Activated effector memory CD4-positive, alpha-beta T cell treated with anti-CD3 and anti-CD28 coated beads, Interleukin-2, amount 50 U/mL, for 16 hours (primary cell): ENCODE results near the gene ART5.
"Not testable (repeated sequence)": the region's sequence is repeated elsewhere in the genome, so short reads cannot be mapped to it uniquely, and the experiment has no call there.

Experiments
- DNase-seq: peaks from one replicate; pipeline ENCODE4 v3.0.0-alpha.2; 2020

Gene ART5

GRCh38 chr11:3615998-3616397 is 25.8 kb downstream of the ART5 start:
- no peak for DNase-seq

DNA sequence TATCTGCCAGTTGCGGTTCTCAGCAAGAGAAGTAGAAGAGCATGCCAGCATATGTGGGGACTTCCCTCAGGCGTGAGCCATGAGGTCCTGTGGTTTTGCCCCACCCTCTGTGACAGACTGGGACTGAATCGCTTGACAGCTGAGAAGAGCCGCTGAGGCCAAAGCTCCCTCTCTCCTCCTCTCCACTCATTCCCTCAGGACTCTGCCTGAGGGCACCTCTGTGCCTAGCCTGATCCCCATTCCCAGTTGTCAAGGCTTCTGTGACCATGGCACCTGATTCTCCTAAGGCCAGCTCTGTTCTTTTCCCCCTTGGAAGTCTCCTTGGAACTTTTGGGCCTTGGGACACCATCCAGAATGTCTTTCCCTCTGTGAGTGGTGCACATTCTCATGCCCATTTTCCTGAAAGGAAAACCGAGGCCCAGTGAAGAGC is 27.0 kb downstream of the ART5 start:
- DNase-seq = peak; percentile 78

DNA sequence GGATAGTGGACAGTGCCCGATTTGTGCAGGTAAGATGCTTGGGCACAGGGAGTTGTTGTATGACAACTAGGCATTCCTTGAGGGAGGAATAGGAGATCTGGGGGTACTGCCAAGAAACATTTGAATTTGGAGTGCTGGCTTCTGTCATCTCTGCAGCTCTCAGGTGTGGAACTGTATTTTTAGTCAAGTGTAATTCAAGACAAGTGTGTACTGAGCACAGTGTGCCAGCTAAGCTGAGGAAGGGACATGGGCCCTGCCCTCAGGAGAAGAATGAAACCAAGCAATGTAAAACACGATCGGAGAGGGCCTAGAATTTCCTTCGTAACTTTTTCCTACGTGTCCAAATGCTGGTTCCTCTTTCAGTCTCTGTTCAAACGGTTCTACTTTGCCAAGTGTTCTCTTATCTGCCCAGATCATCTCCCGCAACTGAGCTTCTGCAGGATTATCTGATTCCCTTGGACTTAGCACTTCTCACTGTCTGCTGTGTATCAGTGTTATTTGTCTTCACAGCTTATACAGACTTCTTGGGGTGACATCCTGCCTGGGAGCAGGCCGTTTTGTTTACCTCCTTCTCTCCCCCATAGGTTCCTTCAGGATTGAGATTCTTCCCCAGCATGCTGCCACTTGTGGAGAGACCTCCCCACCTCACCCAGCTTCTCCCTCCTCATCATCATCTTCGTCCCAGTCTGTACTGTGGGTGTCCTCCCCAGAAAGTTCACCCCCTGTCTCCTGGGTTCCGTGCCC is 27.6 kb downstream of the ART5 start:
- no peak for DNase-seq

- DNase-seq = no peak
These were observed 29.7 kb downstream of the ART5 start for GRCh38 chr11:3611976-3612678.

- DNase-seq = no peak
These were observed 30.9 kb downstream of the ART5 start for GRCh38 chr11:3610846-3611245.

DNA sequence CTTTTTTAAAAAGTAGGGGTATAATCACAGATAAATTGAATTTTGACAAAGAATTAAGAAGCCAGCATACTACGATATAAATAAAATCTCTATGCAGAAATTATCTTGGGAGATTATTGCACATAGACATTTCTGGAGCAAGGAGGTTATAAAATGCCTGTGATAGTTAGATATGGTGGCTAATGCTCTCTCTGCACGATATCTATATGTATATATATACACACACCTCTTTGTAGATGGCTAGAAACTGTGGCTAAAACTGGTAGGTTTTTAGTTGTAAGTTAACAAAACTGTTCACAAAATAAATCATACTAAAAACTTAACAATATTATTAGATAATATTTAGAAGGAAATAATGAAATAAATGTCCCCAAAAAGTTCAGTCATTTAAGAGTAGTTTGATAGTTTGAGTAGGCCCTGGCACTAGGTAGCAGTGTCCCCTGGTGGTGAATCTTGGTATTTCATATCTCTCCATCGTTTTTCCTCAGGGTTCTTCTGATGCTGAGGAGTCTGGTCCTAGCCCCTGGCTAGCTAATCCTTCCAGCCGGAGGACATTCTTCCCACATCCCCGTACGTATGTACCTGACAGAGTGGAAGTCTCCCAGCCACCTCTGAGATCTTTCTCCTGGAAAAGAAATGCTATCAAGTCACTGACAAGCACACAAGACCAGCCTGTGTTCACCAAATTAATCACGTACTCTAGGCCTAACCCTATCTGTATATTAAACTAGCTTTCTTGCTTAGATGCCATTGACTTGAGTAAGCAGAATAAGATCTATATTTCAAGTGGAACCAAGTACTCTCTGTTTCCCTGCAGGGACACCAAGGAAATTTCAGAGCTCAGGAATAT is 32.2 kb downstream of the ART5 start:
- DNase-seq = no peak

DNA sequence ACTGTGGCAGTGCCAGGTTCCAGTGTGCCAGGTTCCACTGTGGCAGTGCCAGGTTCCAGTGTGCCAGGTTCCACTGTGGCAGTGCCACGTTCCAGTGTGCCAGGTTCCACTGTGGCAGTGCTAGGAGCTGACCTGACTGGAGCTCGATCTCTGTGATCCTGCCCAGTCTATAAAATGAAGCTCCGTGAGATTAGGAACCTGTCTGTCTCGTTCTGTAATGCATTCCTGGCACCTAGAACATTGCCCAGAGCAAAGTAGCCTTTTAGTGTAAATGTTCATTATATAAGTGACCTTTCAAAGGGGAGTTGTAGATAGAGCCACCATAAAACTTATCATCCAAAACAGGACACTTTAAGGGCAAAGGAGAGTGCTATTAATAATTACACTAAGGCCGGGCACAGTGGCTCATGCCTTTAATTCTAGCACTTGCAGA is 36.0 kb downstream of the ART5 start:
- no peak for DNase-seq

GRCh38 chr11:3605283-3605662 is 36.5 kb downstream of the ART5 start:
- no peak for DNase-seq

- no peak for DNase-seq
These were observed 37.6 kb downstream of the ART5 start for GRCh38 chr11:3604167-3604566.

DNA sequence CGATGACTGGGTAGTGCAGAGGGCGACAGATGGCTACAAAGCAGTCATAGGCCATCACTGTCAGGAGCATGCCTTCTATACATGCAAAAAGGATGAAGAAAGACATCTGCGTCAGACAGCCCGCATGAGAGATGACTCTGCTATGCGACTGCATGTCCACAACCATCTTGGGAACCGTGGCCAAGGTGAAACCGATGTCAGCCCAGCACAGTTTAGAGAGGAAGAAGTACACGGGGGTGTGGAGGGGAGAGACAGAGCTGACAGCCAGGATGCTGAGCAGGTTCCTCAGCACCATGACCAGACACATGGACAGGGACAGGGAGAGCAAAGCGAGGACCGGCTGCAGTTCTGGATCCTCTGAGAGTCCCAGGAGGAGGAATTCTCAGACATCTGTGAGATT is 41.6 kb downstream of the ART5 start:
- not testable (repeated sequence) for DNase-seq

DNA sequence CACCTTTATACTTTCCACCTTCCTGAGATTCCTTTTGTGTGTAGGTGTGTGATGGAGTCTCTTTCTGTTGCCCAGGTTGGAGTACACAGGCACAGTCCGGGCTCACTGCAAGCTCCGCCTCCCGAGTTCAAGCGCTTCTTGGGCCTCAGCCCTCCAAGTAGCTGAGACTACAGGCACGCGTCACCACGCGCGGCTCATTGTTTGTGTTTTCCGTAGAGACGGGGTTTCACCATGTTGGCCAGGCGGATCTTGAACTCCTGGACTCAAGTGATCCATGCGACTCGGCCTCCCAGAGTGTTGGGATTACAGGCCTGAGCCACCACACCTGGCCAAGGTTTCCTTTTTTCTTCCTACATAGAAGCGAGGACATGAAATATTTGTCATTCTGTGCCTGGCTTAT is 44.0 kb downstream of the ART5 start:
- DNase-seq = not testable (repeated sequence)

GRCh38 chr11:3591326-3591725 is 50.5 kb downstream of the ART5 start:
- not testable (repeated sequence) for DNase-seq

GRCh38 chr11:3590193-3590592 is 51.6 kb downstream of the ART5 start:
- DNase-seq = not testable (repeated sequence)

DNA sequence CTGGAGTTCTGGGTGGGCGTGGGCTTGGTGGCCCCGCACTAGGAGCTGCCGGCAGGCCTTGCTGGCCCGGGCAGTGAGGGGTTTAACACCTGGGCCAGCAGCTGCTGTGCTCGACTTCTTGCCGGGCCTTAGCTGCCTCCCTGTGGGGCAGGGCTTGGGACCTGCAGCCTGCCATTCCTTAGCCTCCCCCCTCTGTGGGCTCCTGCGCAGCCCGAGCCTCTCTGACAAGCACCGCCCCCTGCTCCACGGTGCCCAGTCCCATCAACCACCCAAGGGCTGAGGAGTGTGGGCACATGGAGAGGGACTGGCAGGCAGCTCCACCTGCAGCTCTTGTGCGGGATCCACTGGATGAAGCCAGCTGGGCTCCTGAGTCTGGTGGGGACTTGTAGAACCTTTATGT is 53.0 kb downstream of the ART5 start:
- DNase-seq = not testable (repeated sequence)
